GM11168 (cell line): ENCODE results near the gene DMKN.

Source experiments
- in situ Hi-C: fragments of 300-500 bp; cut with MboI; formaldehyde crosslinking; loops from one replicate; pipeline ENCODE4 v1.12.0; 2022; ENCODE audit warnings: low sequenced_read_pairs; ENCODE audit not compliant: unreplicated experiment

Gene DMKN

DNA sequence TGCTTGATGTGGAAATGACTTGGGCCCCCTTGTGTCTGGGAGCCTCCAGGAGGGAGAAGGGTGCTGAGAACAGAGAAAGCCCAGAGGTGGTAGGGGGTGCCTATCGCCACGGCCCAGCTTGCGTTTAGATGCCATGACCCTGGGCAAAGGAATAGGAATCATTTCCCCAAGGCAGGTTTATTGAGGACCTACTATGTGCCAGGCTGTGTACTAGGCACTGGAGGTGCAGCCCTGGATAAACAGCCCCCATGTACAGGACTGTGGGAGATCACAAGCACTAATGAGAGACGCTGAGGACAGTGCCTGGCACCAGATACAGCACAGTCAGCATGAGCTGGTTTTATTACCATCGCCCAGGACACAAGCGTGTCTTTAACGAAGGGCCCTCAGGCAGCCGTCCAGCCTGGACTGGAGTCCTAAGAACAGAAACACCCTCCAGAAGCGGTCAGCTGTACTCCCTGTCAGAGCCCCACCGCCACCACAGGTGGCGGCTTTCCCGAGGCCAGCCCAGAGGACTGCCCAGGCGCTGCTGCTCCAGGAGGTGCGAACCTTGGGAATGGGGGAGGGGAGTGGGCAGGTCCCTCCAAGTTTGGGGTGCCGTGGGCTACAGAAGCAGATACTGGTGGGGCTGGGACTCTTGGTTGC is 36.6 kb upstream of the DMKN start:
- in situ Hi-C loops, result no loop called here

DNA sequence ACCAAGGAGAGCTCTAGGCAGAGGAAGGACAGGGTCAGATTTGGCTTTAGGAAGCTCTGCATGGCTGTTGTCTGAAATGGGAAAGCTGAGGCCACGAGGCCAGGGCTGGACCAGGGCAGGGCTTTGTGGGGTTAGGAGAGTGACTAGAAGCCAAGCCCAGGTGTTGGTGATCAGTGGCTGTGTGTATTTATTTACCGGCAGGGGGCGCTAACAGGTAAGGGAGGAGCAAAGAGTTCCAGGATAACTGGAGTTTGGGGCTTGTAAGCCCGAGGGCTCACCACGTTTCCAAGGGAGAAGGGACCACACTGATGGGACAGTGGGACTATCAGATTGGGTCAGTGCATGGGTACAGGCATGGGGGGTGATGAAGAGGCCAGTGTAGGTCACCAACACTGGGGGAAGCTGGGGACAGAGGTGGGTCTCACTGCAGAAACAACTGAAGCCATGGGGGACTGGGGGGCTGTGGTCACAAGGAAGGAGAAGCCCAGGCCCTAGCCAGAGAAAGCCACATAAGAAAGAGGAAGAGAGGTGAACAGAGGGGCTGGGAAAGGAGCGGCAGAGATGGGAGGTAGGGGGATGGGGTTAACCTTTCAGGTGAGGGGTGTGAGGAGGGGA is 35.8 kb upstream of the DMKN start:
- in situ Hi-C loops, result no loop called here

DNA sequence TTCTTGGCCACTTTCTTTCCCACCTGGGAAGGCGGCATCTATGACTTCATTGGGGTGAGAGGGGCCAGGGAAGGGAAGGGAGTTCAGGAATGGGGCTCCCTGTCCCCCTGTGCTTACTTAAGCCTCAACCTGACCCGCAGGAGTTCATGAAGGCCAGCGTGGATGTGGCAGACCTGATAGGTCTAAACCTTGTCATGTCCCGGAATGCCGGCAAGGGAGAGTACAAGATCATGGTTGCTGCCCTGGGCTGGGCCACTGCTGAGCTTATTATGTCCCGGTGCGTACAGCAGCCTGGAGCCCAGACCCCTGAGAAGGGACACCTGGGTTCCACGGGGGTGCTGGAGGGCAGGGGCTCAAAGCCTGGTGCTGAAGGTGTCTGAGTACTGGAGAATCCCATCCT is 33.1 kb upstream of the DMKN start:
- in situ Hi-C loops, result no loop called here

DNA sequence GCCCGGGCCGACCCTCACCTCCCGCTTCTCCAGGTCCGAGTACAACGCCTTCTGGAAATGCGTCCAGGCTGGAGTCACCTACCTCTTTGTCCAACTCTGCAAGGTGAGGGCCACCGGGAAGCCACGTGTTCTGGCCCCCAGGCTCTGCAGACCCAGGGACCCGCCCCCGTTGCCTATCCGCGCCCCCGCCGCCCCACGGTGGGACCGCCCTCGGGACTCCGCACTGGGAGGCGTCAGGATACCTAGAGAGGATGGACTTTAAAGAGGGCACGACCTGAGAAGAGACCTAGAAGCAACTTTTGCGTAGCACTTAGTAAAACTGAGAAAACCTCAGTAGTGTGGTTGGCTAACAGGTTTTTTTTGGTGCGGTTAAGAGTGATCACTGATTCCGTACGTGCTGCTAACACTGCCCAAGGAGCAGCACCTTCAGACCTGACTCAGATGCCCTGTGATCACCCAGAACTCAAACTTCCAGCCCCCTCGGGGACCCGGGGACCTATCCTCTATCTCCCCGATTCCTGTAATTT is 32.5 kb upstream of the DMKN start:
- in situ Hi-C loops, result no loop called here

DNA sequence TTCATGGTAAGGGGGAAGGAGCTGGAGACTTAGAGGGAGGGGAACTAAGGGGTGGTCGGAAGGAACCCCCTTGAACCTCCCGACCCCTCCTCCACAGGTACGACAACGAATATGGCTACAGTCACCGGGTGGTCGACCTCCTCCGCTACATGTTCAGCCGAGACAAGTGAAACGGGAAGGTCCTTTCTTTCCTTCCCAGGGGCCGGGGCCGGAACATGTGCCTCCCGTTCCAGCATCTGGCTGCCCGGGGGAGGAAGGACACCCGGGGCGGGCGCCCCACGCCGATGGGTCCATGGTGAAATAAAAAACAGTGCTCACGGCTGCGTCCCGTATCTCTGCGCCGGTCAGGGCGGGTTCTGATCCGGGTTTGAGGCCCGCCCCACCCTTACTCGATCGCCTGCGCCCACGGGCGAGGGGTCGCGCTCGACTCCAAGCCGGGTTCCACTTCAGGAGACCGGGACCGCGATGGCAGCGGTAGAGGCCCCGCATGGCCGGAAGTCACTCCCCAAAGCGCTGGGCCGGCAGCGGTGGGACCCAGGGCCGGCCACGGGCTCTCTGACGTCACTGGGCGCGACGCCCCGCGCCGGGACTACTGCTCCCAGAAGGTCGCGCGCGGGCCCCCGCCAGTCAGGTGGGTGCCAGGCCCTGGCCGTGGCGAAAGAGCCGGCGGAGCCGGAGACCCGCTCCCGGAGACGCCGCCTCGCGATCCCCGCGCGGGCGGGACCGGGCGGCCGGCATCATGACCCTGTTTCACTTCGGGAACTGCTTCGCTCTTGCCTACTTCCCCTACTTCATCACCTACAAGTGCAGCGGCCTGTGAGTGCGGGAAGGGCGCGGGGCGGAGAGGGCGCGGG is 31.8 kb upstream of the DMKN start, which contains the start of gene TMEM147:
Gene TMEM147, plus strand, starts transcription at position 626 of the 854 bp plus-strand sequence. Its CDS starts 114 bp downstream, at position 740.
- in situ Hi-C loops, result no loop called here

DNA sequence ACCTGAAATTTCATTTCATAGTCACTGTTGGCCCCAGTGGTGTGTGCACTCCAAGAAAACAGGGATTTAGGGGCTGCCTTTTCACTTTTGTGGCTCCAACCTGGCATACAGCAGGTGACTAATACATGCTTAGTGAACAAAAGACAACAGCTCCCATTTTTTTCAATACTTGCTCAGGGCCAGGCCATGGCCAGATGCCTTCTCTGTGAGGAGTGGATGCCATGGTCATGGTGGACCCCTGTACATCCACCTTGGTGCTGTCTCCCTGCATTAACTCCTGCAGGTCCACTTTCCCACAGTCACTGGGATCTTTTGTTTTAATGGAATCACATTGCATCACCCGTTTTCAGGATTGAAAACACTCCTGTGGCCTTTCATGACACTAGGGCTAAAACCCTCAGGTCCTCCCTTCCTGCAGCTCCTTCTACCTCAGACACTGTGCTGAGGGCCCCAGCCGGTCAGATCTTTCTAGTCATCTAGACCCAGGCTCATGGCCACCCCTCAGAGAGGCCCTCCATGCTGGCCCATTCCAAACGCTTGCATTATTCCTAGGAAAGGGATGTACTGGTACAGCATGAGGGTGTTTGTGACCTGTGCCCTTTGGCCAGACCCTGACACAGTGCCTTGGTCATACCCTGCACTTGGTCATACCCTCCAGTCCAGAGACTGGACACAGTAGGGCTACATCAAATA is 30.8 kb upstream of the DMKN start:
- in situ Hi-C loops, result no loop called here

DNA sequence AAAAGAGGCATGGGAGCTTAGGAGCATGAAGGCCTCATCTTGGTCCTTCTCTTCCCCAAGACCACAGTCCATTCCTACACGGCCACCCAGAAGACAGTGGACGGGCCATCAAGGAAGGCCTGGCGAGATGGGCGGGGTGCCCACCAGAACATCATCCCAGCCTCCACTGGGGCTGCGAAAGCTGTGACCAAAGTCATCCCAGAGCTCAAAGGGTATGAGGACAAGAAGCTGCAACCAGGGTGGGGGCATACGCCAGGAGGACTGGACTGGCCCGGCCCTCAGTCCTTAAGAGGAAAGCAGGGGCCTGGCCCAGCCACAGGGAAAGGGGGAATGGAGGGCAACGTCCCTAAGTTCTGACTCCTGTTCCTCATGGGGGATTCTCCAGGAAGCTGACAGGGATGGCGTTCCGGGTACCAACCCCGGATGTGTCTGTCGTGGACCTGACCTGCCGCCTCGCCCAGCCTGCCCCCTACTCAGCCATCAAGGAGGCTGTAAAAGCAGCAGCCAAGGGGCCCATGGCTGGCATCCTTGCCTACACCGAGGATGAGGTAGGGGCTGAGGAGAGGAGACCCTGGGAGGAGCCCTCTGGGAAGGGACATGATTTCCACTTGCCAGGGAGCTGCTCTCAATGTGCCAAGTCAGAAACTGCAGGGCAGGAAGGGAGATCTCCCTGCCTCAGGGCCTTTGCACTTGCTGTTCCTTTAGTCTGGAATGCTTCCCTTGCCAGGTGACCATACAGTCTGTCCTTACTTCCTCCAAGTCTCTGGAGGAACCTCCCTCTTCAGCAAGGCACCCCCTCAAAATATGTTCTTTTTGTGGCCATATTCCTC is 30.0 kb upstream of the DMKN start:
- in situ Hi-C loops, result no loop called here

DNA sequence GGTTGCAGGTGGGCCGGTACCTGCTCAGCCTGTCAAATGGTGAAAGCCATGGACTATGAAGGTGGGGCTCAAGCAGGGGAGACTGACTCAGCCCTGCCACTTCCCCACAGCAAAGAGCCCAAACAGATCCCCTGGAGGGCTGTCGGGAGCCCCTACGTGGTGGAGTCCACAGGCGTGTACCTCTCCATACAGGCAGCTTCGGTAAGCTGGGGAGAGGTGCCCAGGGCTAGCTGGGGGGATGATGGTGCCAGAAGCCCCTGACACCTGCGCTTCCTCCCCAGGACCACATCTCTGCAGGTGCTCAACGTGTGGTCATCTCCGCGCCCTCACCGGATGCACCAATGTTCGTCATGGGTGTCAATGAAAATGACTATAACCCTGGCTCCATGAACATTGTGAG is 28.8 kb upstream of the DMKN start:
- in situ Hi-C loops, result no loop called here

DNA sequence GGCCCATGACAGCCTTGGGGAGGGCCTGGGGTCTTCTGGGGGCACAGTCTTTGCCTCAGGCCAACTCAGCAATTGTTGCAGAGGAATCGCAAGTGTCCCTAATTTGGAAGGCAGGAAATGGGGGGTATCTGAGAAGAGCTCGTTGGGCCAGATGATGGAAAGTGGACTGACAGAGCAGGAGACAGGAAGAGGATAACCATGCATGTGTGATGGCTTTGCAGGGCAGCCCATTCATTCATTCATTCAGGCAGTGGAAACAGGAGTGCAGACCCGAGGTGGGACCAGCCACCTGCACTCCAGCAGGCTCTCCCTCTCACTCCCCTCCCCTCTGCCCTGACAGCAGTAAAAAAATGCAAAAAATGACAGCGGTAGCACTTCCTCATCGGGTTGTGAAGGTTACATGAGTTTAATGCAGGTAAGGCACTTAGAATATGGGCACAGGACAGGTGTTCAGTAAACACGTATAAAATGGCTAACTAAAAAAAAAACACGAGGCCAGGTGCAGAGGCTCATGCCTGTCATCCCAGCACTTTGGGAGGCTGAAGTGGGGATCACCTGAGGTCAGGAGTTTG is 27.0 kb upstream of the DMKN start:
- in situ Hi-C loops, result no loop called here

DNA sequence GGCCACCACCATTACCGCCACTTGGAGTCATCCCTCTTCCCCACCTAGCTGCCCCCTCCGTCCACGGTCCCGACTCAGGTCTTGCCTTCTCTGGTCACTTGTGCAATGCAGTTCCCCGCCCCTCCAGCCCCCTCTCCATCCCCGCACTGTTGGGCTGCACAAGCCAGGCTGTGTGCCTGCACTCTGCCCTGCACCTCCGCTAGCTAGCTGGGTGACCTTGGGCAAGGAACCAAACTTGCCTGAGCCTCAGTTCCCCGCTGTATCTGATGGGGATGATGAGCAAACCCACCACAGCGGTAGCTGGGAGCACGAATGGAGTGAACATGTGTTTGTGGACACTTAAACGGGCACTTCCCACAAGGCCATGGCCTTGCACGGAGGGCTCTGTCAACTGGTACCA is 26.4 kb upstream of the DMKN start:
- in situ Hi-C loops, result no loop called here

DNA sequence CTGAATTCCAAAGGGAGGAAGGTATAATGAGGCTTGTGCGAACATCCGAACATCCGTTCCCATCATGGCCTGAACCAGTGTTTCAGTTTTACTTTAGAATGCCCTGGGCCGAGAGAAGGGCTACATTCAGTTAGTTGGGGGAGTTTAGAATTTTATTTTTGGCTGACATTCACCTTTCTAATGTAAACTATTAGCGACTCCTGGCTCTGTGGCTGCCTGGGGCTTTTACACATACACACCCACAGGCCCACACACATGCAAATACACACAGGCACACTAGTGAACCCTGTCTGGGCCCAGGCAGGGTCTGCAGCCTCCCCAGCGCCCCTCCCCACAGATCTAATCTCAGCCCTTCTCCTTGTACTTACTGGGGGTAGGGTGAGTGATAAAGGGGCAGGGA is 25.9 kb upstream of the DMKN start:
- in situ Hi-C loops, result no loop called here

DNA sequence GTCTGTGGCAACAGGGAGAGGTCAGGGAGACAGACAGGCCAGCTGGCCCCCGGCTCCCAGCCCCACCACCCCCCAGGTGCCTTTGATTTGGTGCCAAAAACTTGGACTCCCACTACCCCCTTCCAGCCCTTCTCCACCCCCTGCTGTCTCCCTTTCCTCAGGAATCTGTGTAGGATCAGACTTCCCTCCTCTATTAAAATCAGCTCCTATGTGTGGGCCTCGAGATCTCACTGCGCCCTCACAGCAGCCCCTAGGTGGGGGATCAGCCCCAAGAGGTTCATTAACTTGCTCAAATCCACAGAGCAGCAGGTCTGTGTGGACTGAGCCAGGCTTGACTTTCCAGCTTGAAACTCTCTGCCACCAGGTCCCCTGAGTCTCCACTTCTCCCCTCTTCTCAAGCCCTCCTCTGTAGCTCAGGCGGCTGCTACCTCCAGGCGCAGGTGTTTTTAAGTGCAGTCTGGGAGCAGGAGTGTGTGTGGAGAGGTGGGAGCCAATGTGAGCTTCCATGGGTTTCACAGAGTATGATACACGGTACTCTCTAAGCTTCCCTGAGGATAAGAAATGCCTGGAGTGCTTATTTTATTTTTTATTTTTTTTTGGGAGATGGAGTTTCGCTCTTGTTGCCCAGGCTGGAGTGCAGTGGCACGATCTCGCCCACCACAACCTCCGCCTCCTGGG is 21.5 kb upstream of the DMKN start:
- in situ Hi-C loops, result no loop called here

DNA sequence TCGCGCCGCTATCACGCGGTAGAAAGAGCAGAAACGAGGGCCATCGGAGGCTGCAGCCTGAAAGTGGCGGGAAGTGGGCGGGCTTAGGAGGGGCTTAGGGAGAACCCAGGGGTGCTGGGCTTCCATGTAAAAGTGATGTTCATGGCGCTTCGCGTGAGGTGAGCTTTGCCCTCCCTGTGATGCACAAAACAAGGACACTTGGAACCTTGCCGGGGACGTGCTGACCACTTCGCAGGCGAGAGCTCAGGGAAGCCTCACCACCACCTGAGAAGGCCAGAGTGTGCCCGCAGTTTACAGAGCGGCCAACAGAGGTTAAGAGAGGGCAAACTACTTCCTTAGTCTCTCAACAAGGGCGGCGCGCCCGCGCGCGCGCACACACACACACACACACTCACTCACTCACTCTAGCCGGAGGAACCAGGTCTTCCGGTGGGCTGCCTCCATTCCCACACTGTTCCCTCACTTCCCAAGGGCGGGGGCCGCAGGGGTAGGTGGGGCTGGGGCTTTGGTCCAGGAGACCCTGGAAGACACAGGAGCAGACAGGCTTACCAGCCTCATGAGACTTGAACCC is 20.5 kb upstream of the DMKN start:
- in situ Hi-C loops, result no loop called here

DNA sequence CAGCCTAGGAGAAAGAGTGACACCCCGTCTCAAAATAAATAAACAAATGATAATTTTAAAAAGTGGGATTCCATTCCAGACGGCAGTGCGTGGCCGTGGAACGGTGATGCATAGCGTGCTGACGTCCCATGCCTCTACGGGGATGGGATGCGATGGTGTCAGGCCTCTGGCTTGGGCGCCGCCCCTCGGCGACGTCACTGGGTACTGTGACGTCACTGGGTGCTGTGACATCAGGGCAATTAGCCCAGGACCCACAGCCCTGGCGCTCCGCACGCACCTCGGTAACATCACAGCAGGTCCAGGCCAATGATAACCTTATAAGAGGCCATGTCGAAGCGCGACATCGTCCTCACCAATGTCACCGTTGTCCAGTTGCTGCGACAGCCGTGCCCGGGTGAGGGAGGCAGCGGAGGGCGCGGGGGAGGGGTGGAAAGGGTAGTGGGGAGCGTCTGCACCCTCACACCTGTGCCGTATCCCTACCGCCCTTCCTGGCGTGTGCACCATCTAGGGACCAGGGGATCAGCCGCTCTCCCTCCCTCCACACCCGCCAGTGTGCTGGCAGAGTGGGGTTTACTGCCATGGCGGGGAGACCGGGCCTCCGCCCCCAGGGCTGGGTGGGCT is 19.9 kb upstream of the DMKN start, which contains the start of gene GAPDHS:
Gene GAPDHS, plus strand, starts transcription at position 256 of the 621 bp plus-strand sequence. Its CDS starts 72 bp downstream, at position 328.
- in situ Hi-C loops, result no loop called here

DNA sequence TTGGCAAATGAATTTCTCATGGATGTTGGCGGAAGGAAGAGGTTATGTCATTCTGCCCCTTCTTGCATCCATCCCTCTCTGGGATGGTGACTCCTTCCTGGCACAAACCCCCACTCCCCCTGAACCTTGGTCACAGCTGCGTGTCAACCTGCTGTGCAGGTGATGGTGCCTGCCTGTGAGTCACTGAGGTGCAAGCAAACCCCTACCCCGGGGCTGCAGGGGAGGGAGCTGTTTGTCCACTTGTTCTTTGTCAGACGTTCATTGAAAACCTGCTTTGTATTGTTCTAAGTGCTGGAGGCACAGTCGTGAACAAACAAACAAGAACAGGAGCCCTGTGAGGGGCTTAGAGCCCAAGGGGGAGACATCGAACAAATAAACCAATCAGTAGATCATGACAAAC is 17.8 kb upstream of the DMKN start:
- in situ Hi-C loops, result no loop called here

DNA sequence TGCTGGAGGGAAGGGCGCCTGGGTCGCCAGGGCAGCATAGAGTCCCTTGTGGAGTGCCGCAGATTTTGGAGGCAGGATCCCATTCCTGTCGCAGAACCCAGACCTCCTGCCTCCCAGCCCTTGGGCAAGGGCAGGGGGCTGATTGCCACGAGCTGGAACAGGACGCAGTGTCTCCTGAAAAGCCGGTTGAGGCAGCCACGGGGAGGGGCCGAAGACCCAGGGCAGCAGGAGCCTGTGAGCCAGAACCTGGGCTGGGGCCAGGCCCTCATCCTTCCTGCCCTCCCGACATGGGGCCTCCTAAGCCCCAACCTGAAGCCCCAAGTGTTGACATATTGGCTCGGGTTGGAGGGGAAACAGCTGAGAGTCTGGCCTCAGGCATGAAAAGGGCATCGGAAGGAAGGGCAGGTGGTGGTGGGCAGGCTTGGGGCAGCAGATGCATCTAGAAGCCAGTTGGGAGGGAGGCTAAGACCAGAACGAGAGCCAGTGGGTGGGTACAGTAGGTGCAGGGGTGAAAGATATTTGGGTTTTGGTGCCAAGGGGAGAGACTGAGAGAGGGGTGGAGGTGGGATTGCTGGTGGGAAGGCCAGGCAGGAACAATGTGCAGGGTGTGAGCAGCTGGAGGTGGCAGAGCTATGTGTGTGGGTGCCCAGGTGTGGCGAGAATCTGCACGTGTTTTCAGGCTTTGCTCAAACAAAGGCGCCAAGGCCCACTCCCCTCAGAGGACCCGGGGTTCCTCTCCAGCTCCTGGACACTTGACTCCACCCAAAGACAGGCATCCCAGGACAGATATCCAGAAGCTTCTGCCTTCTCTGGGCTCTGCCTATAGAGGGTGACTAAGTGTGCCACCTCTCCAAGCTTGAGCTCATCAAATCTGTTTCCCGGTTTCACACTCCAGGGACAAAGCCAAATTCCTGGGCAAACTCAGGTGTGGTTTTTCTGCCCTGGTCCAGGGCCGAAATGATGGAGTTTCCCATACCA is 16.1 kb upstream of the DMKN start:
- in situ Hi-C loops, result no loop called here
